ENCODE data around the gene IFIT5.
"Not testable (repeated sequence)": the region's sequence is repeated elsewhere in the genome, so short reads cannot be mapped to it uniquely, and the experiment has no call there.

Gene IFIT5

DNA sequence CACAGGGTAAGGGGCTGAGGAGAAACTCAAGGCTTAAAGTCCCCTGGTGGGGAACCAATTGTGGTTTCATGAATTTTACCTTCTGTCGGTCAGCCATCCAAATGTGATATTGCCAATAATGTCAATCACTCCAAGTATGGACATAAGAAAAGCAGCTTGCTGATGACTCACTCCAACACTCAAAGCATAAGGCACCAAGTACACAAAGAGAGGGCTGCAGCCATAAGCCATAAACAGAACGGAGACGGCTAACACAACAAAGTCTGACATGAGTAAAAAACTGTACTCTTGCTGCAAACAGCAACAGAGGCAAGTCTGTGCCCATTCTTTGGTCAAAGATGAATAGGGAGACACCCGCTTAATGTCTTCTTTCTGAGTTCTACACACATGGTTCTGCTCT is 24.2 kb downstream of the IFIT5 start:
- DNase-seq: no peak

DNA sequence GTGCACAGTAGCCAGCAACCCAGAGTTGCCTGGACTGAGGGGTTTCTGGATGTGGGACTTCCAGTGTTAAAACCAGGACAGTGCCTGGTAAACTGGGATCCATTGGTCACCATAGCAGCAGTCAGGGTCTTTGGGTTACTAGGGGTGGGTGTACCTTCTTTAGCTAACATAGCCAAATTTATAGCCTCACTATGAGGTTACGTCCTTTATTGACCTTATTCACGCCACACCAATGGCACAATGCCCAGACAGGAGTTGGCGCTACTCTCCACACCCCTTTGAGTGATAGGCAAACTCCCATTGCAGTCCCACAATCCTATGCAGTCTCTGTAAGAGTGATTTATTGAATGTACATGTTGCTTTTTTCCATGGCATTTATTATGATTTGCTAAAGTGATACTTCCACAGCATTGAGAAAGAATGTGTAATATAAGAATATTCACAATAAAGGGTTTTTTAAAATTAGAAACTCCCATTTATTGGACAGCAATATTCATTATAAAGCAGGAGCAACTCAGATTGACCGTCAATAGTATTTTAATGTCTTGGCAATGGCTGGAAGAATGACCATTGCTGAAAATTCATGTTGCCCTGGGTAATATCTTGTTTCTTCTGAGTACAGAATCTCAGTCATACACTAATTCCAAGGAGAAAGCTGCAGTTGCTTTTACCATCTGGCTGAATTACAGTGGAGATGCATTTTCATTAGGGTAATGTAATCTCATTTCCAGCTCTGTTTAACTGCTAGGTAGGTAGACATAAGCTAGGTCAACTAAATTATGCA is 26.1 kb downstream of the IFIT5 start:
- DNase-seq: peak; percentile 53

- no peak for DNase-seq
These were observed 27.9 kb downstream of the IFIT5 start for GRCh38 chr10:89442289-89442688.

GRCh38 chr10:89444819-89445218 is 30.5 kb downstream of the IFIT5 start:
- not testable (repeated sequence) for DNase-seq

DNA sequence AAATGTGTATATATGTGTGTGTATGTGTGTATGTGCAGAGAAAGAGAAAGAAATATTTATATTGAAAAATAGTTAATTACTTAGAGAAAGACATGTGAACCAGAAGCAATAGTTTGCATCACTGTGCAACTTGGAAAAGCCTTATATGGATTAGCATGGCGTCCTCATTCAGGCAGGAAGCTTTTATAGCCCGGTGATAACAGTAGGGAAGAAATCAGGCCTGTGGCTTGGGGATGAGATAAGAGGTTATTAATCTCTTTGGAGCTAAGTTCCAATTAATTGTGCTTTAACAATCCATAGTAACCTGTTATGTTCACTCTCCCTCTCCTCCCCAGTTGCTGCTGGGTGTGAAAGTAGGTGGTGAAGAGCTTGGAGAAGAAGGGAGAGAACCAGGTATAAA is 36.5 kb downstream of the IFIT5 start:
- DNase-seq: no peak

DNA sequence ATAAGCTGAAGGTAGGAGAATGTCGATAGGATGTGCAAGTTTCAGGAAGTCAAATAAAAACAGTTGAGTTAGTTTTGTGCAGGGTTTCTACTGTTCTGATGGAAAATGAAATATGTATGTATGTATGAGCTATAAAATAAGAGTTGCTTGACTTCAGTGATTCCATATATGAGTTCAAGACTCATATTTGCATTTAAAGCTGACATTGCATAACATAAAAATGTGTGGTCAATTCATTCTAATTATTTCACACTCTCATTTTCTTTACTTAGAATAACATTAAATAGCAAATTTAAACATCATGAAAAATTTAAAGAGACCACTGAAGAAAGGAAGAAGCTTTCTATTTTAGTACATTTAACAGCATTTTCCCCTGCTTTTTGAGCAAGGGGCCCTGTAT is 37.8 kb downstream of the IFIT5 start:
- DNase-seq: no peak

DNA sequence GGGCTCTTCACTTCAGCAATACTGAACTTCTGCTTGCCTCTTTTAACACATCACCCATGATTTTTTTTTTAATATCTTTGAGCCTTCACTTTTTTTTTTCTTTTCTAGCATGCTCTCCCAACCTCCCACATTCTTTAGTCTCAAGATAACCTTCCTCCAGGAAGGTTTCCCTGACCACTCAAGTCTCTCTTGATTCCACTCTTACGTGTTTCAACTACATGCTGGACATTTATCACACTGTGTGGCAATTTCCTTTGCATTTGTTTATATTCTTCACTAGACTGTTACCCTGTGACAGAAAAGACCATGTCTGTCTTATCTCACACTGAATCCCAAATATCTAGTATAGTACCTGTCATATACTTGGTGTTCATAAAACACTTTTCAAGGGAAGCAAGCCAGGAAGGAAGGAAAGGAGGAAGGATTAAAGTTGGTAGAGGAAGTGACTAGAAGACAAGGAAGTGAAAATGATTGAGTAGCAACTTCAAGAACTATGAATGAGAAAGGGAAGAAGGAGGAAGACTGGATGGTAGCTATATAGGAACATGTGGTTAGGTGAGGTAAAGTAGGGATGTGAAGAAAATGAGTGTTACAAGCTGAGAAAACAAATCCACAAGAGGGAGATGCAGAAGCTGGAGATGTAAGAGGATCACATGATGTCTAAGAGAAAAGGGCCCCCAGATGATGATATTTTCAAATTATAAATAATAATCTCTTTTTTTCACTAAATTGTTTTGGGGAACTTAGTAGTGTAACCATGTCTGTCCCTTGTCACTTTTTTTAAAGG is 40.4 kb downstream of the IFIT5 start:
- no peak for DNase-seq

GRCh38 chr10:89458291-89458690 is 43.9 kb downstream of the IFIT5 start:
- DNase-seq: no peak

- no peak for DNase-seq
These were observed 44.4 kb downstream of the IFIT5 start for GRCh38 chr10:89458784-89459183.

DNA sequence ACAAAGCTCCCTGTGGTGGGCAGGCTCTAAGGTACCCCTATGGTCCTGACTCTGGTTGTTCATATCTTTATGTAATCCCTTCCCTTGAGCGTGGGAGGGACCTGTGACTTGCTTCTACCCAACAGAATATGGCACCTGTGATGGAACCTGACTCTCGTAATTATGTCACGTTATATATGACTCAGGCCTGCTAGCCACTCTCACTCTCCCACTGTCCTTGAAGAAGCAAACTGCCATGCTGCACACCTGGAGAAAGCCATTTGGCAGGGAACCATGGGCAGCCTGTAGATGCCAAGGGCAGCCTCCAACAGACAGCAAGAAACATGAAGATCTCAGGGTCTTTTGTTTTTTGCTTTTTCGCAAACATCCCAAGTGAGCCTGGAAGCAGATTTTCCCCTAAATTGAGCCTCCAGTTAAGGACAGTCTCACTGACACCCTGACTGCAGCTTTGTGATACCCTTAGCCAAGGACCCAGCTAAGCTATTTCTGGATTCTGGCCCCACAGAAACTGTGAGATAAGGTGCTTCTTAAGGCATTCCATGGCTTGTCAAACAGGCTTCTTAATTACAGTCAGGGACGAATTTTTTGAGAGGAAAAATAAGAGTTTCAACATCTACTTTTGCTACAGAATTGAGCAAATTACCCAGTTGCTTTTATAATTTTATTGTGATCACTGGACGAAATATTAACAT is 49.6 kb downstream of the IFIT5 start:
- DNase-seq: no peak

GRCh38 chr10:89465196-89465595 is 50.8 kb downstream of the IFIT5 start:
- DNase-seq: no peak

DNA sequence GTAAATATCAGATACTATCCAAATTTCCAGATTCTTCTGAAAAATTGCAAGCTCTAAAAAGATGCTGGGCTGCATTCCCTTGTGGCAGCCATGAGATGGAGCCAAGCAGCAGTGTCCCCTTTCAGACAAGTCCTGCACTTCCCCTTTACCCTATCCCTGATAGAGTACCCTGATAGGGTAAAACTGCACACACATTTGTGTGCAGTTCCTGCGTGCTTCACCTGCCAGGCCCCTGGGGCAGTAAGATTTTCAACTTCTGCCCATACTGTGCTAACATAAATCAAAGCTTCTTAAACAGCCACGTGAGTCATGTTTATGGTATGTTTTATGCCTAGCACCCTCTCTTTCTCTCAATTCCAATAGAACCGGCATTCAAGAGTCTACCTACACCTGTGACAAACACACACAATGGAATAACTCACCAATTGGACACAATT is 52.2 kb downstream of the IFIT5 start:
- DNase-seq: peak; percentile 6

DNA sequence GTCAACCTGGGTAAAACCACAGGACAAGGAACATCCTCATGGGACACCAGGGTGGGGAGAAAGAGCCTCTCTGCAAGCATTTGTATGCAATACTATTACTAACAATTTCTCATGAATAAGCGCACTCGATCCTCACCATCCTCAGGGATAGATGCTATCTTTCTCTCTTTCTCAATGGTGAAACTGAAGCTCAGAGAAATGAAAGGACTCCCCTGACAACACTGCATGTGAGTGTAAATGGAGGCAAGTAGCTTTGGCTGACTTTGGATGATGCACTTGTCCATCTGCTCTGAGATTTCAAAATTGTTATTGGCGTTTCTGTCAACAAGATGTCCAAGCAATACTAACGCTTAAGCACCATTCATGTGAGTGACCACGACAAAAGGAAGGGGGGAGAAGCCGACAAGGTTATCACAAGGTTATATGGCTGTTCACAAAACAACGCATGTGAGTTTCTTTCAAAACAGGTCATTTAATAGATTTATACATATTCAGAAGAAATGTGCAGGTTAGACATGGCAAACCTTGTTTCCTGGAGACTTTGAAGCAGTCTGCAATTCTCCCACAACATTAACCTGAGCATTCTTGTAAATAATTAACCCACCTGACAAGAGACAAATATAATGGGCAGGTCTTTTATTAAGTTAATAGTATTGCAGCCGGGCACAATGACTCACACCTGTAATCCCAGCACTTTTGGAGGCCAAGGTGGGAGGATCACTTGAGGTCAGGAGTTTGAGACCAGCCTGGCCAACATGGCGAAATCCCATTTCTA is 54.0 kb downstream of the IFIT5 start:
- no peak for DNase-seq

GRCh38 chr10:89469517-89469916 is 55.1 kb downstream of the IFIT5 start:
- DNase-seq: no peak
